K562 (cell line): ENCODE results near the gene TMEM218. TPM values are rescaled to one million over a fixed set of nuclear protein-coding genes. Genes with fewer than 3 reads are reported as not detected.

Source experiments
- ATAC-seq: fragments of 200-7000 bp; cut with Tn5 transposase; 3 replicates; pipeline ENCODE4 v1.9.1; 2020; ENCODE audit warnings: moderate library complexity
- BruUV-seq: library from RNA; stranded (reverse); fragments of 400-500 nt; replicated peaks from 2 replicates; lab custom pipeline; 2021; lab: Mats Ljungman, UMichigan
- CTCF ChIA-PET: fragments of 300-600 bp; formaldehyde crosslinking; extraction: SDS; loops from one replicate; lab custom pipeline; 2021; ENCODE audit warnings: low intra/inter-chr PET ratio; lab: Yijun Ruan, JAX
- POLR2A ChIA-PET: fragments of 300-600, 350-650 bp; sonication (Branson Sonifier 250); formaldehyde crosslinking; extraction: SDS; loops from one replicate; lab custom pipeline; 2021; ENCODE audit warnings: antibody characterized with exemption, inconsistent platforms; lab: Yijun Ruan, JAX
- DNase-seq, 4 experiments: peaks; one replicate each; pipeline versions ENCODE4 v3.0.0 to v3.0.0-alpha.2; 2011 to 2018; ENCODE audit warnings: low spot score in 3 of 4, mixed read lengths in 3 of 4; ENCODE audit errors: extremely low read depth in 1 of 4
- FAIRE-seq: peaks from 2 replicates; lab custom pipeline; 2011; peaks lifted over from hg19 to GRCh38; lab: Jason Lieb, UNC
- H2AFZ ChIP-seq: 2 replicates; pipeline ENCODE4 v1.6.0; 2011; ENCODE audit warnings: low read depth, low read length, control low read depth, inconsistent platforms
- H3K27ac ChIP-seq: fragments of 200-600 bp; 3 replicates; pipeline ENCODE4 v1.8.0; 2011; ENCODE audit warnings: low read depth, mild to moderate bottlenecking, control low read depth, inconsistent platforms, low read length, moderate library complexity, mixed read lengths; ENCODE audit errors: extremely low read depth
- H3K27me3 ChIP-seq, 2 experiments: fragments of 300-600 bp in 1 of 2; 2 replicates in 1 of 2; 3 replicates in 1 of 2; pipeline versions ENCODE4 v1.6.0 to v1.8.0; 2011; ENCODE audit warnings: inconsistent platforms in 2 of 2, low read length in 2 of 2, mild to moderate bottlenecking in 1 of 2, mixed read lengths in 1 of 2, moderate library complexity in 1 of 2; ENCODE audit not compliant: control insufficient read depth in 2 of 2, insufficient read depth in 2 of 2
- H3K36me3 ChIP-seq: fragments of 300-600 bp; 3 replicates; pipeline ENCODE4 v1.8.0; 2011; ENCODE audit warnings: mild to moderate bottlenecking, low read length, inconsistent platforms; ENCODE audit not compliant: control insufficient read depth, insufficient read depth
- H3K4me1 ChIP-seq, 2 experiments: fragments of 200-600 bp in 1 of 2; replicated peaks in 1 of 2; 2 replicates in 1 of 2; 3 replicates in 1 of 2; pipeline versions ENCODE4 v1.5.1 to v1.8.0; 2011; ENCODE audit warnings: inconsistent platforms in 2 of 2, low read length in 2 of 2, mild to moderate bottlenecking in 1 of 2, mixed read lengths in 1 of 2, moderate library complexity in 1 of 2; ENCODE audit not compliant: control insufficient read depth in 2 of 2, insufficient read depth in 2 of 2
- H3K4me2 ChIP-seq: 2 replicates; pipeline ENCODE4 v1.6.1; 2011; ENCODE audit warnings: low read length, control low read depth, inconsistent platforms, mixed read lengths; ENCODE audit not compliant: insufficient read depth
- H3K4me3 ChIP-seq: fragments of 200-600 bp; sonication (generic), shearing (Covaris generic); 2 replicates; pipeline ENCODE4 v1.5.1; 2016; ENCODE audit warnings: control low read depth, inconsistent platforms
- H3K79me2 ChIP-seq: fragments of 200-600 bp; 3 replicates; pipeline ENCODE4 v1.8.0; 2011; ENCODE audit warnings: low read length, inconsistent platforms; ENCODE audit not compliant: control insufficient read depth, insufficient read depth
- H3K9ac ChIP-seq, 2 experiments: 2 replicates each; pipeline versions ENCODE4 v1.6.0 to v1.6.1; 2011; ENCODE audit warnings: low read depth in 2 of 2, low read length in 2 of 2, control low read depth in 1 of 2, inconsistent platforms in 1 of 2, mild to moderate bottlenecking in 1 of 2, mixed read lengths in 1 of 2; ENCODE audit not compliant: insufficient read depth in 1 of 2
- H3K9me1 ChIP-seq: one replicate; pipeline ENCODE4 v1.6.0; 2011; ENCODE audit warnings: inconsistent platforms, mild to moderate bottlenecking, low read length, moderate library complexity; ENCODE audit not compliant: control insufficient read depth, insufficient read depth
- H3K9me3 ChIP-seq: replicated peaks from 2 replicates; pipeline ENCODE4 v1.5.1; 2011; ENCODE audit warnings: low read depth, low read length, inconsistent platforms; ENCODE audit not compliant: control insufficient read depth, insufficient read depth
- H4K20me1 ChIP-seq: replicated peaks from 2 replicates; pipeline ENCODE4 v1.6.1; 2011; ENCODE audit warnings: low read length, inconsistent platforms, mixed read lengths; ENCODE audit not compliant: control insufficient read depth, insufficient read depth
- ATF2 ChIP-seq: sonication (generic); formaldehyde crosslinking; IDR thresholded peaks from 2 replicates; pipeline ENCODE4 v1.8.1; 2022; ENCODE audit warnings: missing genetic modification reagents
- CREB1 ChIP-seq, 2 experiments: sonication (generic) in 1 of 2; formaldehyde crosslinking in 1 of 2; IDR thresholded peaks; 2 replicates each; pipeline versions ENCODE4 v1.6.1 to v1.8.0; 2012 to 2022; ENCODE audit warnings: inconsistent platforms in 1 of 2, mild to moderate bottlenecking in 1 of 2, missing genetic modification reagents in 1 of 2, moderate library complexity in 1 of 2
- CREB5 ChIP-seq: fragments of 250-450 bp; sonication (Bioruptor Pico); IDR thresholded peaks from 2 replicates; pipeline ENCODE4 v1.5.0; 2020; ENCODE audit warnings: mild to moderate bottlenecking
- ETS2 ChIP-seq: IDR thresholded peaks from 2 replicates; pipeline ENCODE4 v1.6.1; 2016; ENCODE audit warnings: borderline replicate concordance, missing genetic modification characterization, mild to moderate bottlenecking, moderate library complexity, missing compliant biosample characterization; ENCODE audit not compliant: poor library complexity, severe bottlenecking
- EWSR1 ChIP-seq: fragments of 450-650 bp; IDR thresholded peaks from 2 replicates; pipeline ENCODE4 v1.6.1; 2018; ENCODE audit warnings: borderline replicate concordance, mild to moderate bottlenecking, low read depth, moderate library complexity; ENCODE audit not compliant: partially characterized antibody
- KLF16 ChIP-seq: IDR thresholded peaks from 2 replicates; pipeline ENCODE4 v1.6.1; 2016; ENCODE audit warnings: antibody characterized with exemption
- MTA1 ChIP-seq: fragments of 450-650 bp; IDR thresholded peaks from 2 replicates; pipeline ENCODE4 v1.6.1; 2017; ENCODE audit warnings: borderline replicate concordance
- PCBP1 ChIP-seq: fragments of 200-400 bp; formaldehyde crosslinking; IDR thresholded peaks from 2 replicates; pipeline ENCODE4 v1.6.1; 2018; ENCODE audit warnings: mild to moderate bottlenecking, low read depth, low read length; ENCODE audit not compliant: poor library complexity, severe bottlenecking
- RFX7 ChIP-seq: fragments of 250-450 bp; sonication (Bioruptor Pico); IDR thresholded peaks from 2 replicates; pipeline ENCODE4 v1.5.1; 2021; ENCODE audit warnings: mild to moderate bottlenecking
- SAFB2 ChIP-seq: fragments of 200-400 bp; formaldehyde crosslinking; IDR thresholded peaks from 2 replicates; pipeline ENCODE4 v1.6.1; 2018; ENCODE audit warnings: borderline replicate concordance, low read length, low read depth, moderate library complexity; ENCODE audit not compliant: severe bottlenecking
- UBTF ChIP-seq, 2 experiments: IDR thresholded peaks; 2 replicates each; pipeline ENCODE4 v1.6.1; 2012; ENCODE audit warnings: improper control_type of control experiment in 2 of 2, low read depth in 2 of 2, low read length in 2 of 2, borderline replicate concordance in 1 of 2
- ZKSCAN1 ChIP-seq: fragments of 150-350 bp; IDR thresholded peaks from 2 replicates; pipeline ENCODE4 v1.6.1; 2016; ENCODE audit warnings: low read depth, low read length
- ZNF184 ChIP-seq: sonication (generic); formaldehyde crosslinking; IDR thresholded peaks from 2 replicates; pipeline ENCODE4 v1.5.0; 2020; ENCODE audit warnings: missing genetic modification reagents
- WGBS: fragments of 100-300 bp; shearing (Covaris generic); methylation state at CpG from one replicate; pipeline ENCODE4 v1.1.6; 2016; ENCODE audit warnings: low coverage, mixed read lengths; ENCODE audit not compliant: insufficient coverage; ENCODE audit errors: missing lambda C conversion rate; 5-methylcytosine and 5-hydroxymethylcytosine counted together
- in situ Hi-C: fragments of 300-500 bp; cut with MboI; formaldehyde crosslinking; loops from 4 replicates; pipeline ENCODE4 v1.15.0; 2018; ENCODE audit warnings: inconsistent platforms, mixed read lengths
- intact Hi-C: fragments of 100-400 bp; cut with micrococcal nuclease; formaldehyde crosslinking; loops from 2 replicates; pipeline ENCODE4 v1.14.2; 2022
- polyA plus RNA-seq, 8 experiments: library from polyadenylated mRNA; depleted of rRNA in 4 of 8; stranded (reverse) in 5 of 8; unstranded in 3 of 8; fragments of >200 nt; fragmentation: Nextera tagmentation in 2 of 8; fragmentation: Illumina TruSeq in 1 of 8; extraction: Ambion mirVana in 2 of 8; extraction: Trizol in 1 of 8; gene quantifications; 2 replicates each; pipeline versions ENCODE4 v1.2.1 to v1.2.3, GENCODE V29; 2011 to 2014; ENCODE audit warnings: inconsistent platforms in 1 of 8, missing spikeins in 1 of 8
- total RNA-seq, 7 experiments: library from RNA; depleted of rRNA in 6 of 7; stranded (reverse); fragments of >200 nt in 6 of 7; fragmentation: Illumina TruSeq in 2 of 7; extraction: Trizol in 2 of 7; gene quantifications; 2 replicates each; pipeline versions ENCODE4 v1.2.1 to v1.2.3, GENCODE V29; 2011 to 2021; ENCODE audit warnings: low replicate concordance in 1 of 7
- TF ChIP-seq, protein P1 (sequence below): sonication (generic); formaldehyde crosslinking; IDR thresholded peaks from 2 replicates; pipeline ENCODE4 v1.8.1; 2023; ENCODE audit warnings: mild to moderate bottlenecking, missing genetic modification reagents

TMEM218 gene
- total and polyA plus RNA-seq, 9 of the 15 experiments (the other 6 are each of a cell fraction or from before 2014, with no cell fraction given): 13.4 to 32.2 (median 25.4) TPM

DNA sequence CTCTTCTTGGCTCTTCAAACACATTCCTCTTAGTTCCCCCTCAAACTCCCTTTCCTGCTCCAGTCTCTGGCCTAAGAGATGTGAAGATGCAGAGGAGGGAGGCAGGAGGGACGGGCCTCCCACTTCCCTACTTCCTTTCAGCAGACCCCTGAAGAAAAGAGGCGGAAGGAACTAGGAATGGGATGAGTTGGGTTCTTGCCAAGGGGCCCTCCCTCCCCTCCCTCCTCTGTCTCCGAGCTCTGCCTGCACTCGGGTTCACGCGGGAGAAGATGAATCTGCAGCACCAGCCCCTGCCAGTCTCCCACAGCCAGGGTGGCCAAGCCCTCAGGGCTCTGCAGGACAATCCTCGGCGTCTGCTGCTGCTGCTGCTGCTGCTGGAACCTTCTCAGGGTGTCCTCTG, 28.8 kb upstream of the TMEM218 start:
- Histone ChIP-seq H3K9me3 (no peaks in the 10 kb centered on the region), H3K4me2 (no peak overlapping the region), H3K9me1 (no peaks in the 10 kb centered on the region), H4K20me1 (no peaks in the 10 kb centered on the region), H3K36me3 (no peaks in the 10 kb centered on the region), H3K9ac (0 out of 4 replicates have a peak overlapping the region, but pooled peaks of 1 of the 2 experiments have one; percentile 23), H3K4me3 (no peak overlapping the region), H2AFZ (no peak overlapping the region), H3K27me3 (peaks cover 38 to 59% of the 10 kb centered on the region in 2 experiments; a peak in 4 of 5 replicates), H3K4me1 (peaks cover 0 to 7% of the 10 kb centered on the region in 2 experiments; a peak in 2 of 5 replicates), H3K79me2 (no peaks in the 10 kb centered on the region), H3K27ac (no peak overlapping the region)
- 2% methylated on average over 8 of the region's 8 CpGs for WGBS
- in situ Hi-C loops (no loop called here), intact Hi-C loops (loop anchor here (5.0 kb wide), 1 partner anchor 207 kb away; no protein-coding TSS in a partner anchor)
- FAIRE-seq: no peak
- ChIA-PET POLR2A (no interaction called here), CTCF (interaction anchor here (0.7 to 0.8 kb wide), 2 partner anchors 49 to 215 kb away, joined by 3 read pairs; no protein-coding TSS in a partner anchor)
- no TSS peak for BruUV-seq
- no peak for DNase-seq
- no peak for ATAC-seq
- no peak for TF ChIP-seq UBTF (IDR thresholded peaks at IDR 0.05; ENCODE audit: borderline replicate concordance in 1 of 2, low read depth in 2 of 2, low read length in 2 of 2)
- TF ChIP-seq ATF2 (CRISPR knock-in tag): no peak
- TF ChIP-seq ZKSCAN1: no peak
- no peak for TF ChIP-seq ETS2
- no peak for TF ChIP-seq KLF16
- no peak for TF ChIP-seq EWSR1
- no peak for TF ChIP-seq PCBP1
- no peak for TF ChIP-seq ZNF184 (CRISPR knock-in tag)
- TF ChIP-seq CREB1 (IDR thresholded peaks at IDR 0.05): no peak
- no peak for TF ChIP-seq CREB1 (CRISPR knock-in tag; IDR thresholded peaks at IDR 0.05)
- TF ChIP-seq CREB5 (CRISPR knock-in tag): no peak
- TF ChIP-seq SAFB2: no peak
- TF ChIP-seq RFX7: no peak
- TF ChIP-seq, protein P1, sequence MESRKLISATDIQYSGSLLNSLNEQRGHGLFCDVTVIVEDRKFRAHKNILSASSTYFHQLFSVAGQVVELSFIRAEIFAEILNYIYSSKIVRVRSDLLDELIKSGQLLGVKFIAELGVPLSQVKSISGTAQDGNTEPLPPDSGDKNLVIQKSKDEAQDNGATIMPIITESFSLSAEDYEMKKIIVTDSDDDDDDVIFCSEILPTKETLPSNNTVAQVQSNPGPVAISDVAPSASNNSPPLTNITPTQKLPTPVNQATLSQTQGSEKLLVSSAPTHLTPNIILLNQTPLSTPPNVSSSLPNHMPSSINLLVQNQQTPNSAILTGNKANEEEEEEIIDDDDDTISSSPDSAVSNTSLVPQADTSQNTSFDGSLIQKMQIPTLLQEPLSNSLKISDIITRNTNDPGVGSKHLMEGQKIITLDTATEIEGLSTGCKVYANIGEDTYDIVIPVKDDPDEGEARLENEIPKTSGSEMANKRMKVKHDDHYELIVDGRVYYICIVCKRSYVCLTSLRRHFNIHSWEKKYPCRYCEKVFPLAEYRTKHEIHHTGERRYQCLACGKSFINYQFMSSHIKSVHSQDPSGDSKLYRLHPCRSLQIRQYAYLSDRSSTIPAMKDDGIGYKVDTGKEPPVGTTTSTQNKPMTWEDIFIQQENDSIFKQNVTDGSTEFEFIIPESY (CRISPR knock-in tag): no peak
- no peak for TF ChIP-seq MTA1
